ENCODE results near the gene RBP5. TPM values are rescaled to one million over a fixed set of nuclear protein-coding genes. Genes with fewer than 3 reads are reported as not detected.
A peak's percentile ranks its signal among the peaks of the same experiment; 100 is the strongest.

The RBP5 gene
- total and polyA plus RNA-seq, 10 of the 15 experiments (the other 5 are each of a cell fraction or from before 2014, with no cell fraction given): 0.11 to 1.1 (median 0.31) TPM; not detected in 4

DNA sequence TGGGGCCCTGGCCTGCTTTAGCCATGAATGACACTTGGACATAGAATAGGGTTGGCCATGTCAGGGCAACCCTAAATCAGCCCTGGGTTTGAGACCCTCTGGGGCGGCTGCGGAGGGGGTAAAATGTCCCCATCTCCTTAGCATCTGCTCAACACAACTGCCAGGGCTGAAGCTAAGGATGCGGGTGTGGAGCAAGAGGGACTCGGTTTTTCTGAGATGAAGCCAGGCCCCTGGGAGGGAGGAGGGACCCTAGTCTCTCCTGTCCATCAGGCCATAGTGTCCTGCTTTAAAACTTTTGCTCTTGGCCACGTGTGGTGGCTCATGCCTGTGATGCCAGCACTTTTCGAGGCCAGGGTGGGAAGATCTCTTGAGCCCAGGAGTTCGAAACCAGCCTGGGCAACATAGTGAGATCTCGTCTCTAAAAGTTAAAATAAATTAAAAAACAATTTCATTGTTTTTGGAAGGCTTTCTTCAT lies 35.7 kb downstream of the RBP5 start:
- ChIA-PET SMC1A (ENCODE audit: uncharacterized antibody, unreplicated experiment) (interaction anchor here (1.4 to 1.6 kb wide), 2 partner anchors 15 to 132 kb away, joined by 4 to 7 read pairs; no protein-coding TSS in a partner anchor), POLR2A (no interaction called here), CTCF (interaction anchor here (0.6 to 6.3 kb wide), 14 partner anchors 9 to 220 kb away, joined by 3 to 32 read pairs (median 4); partner anchors contain the start of genes C12orf57, C1RL, LPCAT3 and RNU7-1), RAD21 (ENCODE audit: unreplicated experiment) (interaction anchor here (1.4 kb wide), 2 partner anchors 15 to 149 kb away, joined by 4 read pairs; partner anchors contain the start of gene C12orf57)
- Histone ChIP-seq H2AFZ (ENCODE audit: control insufficient read depth, low read depth, low read length) (no peak overlapping the region), H3K27ac (ENCODE audit: control insufficient read depth, insufficient read depth) (no peak overlapping the region), H4K20me1 (ENCODE audit: control insufficient read depth, insufficient read depth) (no peaks in the 10 kb centered on the region), H3K4me1 (ENCODE audit: control insufficient read depth, insufficient read depth, low read length) (no peaks in the 10 kb centered on the region), H3K79me2 (ENCODE audit: control insufficient read depth, insufficient read depth, low read length) (no peaks in the 10 kb centered on the region), H3K9ac (ENCODE audit: control insufficient read depth, insufficient read depth, low read length) (no peak overlapping the region), H3K36me3 (ENCODE audit: control insufficient read depth in 2 of 2, insufficient read depth in 2 of 2, low read length in 1 of 2) (no peaks in the 10 kb centered on the region), H3K27me3 (replicated peaks in 1 of 2; ENCODE audit: control insufficient read depth in 2 of 2, insufficient read depth in 2 of 2, low read length in 1 of 2) (no peaks in the 10 kb centered on the region; a peak in 1 of 4 replicates), H3K4me2 (ENCODE audit: control insufficient read depth, insufficient read depth) (no peak overlapping the region), H3K9me3 (replicated peaks; ENCODE audit: control insufficient read depth, insufficient read depth, low read length) (no peaks in the 10 kb centered on the region), H3K4me3 (no peak overlapping the region)
- in situ Hi-C loops (cut with MboI): no loop called here
- ATAC-seq: peak; percentile 9; the same call in 2 of the 3 replicates
- no peak for TF ChIP-seq STAT3 (IDR thresholded peaks at IDR 0.05; ENCODE audit: low read depth, low read length)
- no peak for TF ChIP-seq RBBP5 (conservative IDR thresholded peaks at IDR 0.05)
- DNase-seq (ENCODE audit: low read depth, low spot score): no peak
- intact Hi-C loops (cut with micrococcal nuclease; ENCODE audit: unreplicated experiment): loop anchor here (1.0 to 5.0 kb wide), 4 partner anchors 76 to 171 kb away; partner anchors contain the start of genes C12orf57, EMG1, LPCAT3 and PHB2
- no TSS peak for BruUV-seq (replicated peaks)
- 64% methylated on average over 8 of the region's 8 CpGs for WGBS (ENCODE audit: insufficient coverage, insufficient replicate concordance, low lambda C conversion rate, missing lambda C conversion rate)
- no peak for FAIRE-seq

DNA sequence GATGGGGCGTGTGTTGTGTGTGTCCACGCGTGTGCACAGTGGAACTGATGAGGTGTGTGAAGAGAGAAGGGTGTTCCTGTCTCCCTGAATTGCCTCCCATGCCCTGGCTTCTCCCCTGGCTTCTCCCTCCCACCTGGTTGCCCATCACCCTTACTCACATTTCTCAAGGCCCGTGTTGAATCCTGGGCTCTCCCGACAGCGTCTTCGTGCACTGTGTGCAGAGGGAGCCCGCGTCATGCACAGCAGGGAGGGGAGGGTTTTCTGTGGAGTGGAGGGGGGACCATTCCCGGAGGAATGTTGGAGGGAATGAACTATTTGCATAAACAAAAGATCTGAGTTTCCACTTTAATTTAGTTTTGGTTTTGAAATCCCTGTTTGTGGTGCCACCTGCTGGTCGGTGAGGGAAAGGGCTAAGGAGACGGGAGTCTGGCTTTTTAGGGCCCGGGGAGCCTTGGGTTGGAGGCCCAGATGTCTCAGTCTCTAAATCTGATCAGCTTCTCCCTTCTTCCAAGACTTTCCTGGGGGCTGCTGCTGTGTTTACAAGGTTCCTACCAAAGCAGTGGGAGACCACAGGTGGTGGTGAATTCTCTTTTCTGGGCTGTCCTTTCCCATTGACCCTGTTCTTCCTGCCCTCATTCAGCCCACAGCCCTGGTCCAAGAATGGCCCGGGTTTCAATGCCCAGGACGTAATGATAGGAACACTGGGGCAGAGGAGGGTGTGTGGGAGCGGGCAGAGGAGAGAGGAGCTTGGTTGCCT lies 36.3 kb downstream of the RBP5 start, which contains the start of gene C1R:
C1R (minus strand) TSS at position 217 of the 757 bp plus-strand sequence; CDS start at position 160, 57 bp downstream.
- in situ Hi-C loops (cut with MboI) (no loop called here), intact Hi-C loops (cut with micrococcal nuclease; ENCODE audit: unreplicated experiment) (loop anchor here (1.0 to 5.0 kb wide), 4 partner anchors 75 to 170 kb away; partner anchors contain the start of genes C12orf57, EMG1, LPCAT3 and PHB2)
- H3K27me3 ChIP-seq (replicated peaks in 1 of 2; ENCODE audit: control insufficient read depth in 2 of 2, insufficient read depth in 2 of 2, low read length in 1 of 2): no peaks in the 10 kb centered on the region; a peak in 1 of 4 replicates
- H3K4me2 ChIP-seq (ENCODE audit: control insufficient read depth, insufficient read depth): peak within 1 kb of the TSS; percentile 92
- H4K20me1 ChIP-seq (ENCODE audit: control insufficient read depth, insufficient read depth): no peaks in the 10 kb centered on the region
- H3K27ac ChIP-seq (ENCODE audit: control insufficient read depth, insufficient read depth): no peak within 1 kb of the TSS; the same call in 1 of the 2 replicates
- no peaks in the 10 kb centered on the region for H3K36me3 ChIP-seq (ENCODE audit: control insufficient read depth in 2 of 2, insufficient read depth in 2 of 2, low read length in 1 of 2)
- peak within 1 kb of the TSS; percentile 74 for H3K9ac ChIP-seq (ENCODE audit: control insufficient read depth, insufficient read depth, low read length)
- BruUV-seq (replicated peaks): no TSS peak
- peak within 1 kb of the TSS; percentile 97 for H2AFZ ChIP-seq (ENCODE audit: control insufficient read depth, low read depth, low read length)
- ChIA-PET POLR2A (no interaction called here), SMC1A (ENCODE audit: uncharacterized antibody, unreplicated experiment) (interaction anchor here (1.4 kb wide), 1 partner anchor 15 kb away, joined by 7 read pairs; no protein-coding TSS in a partner anchor), CTCF (interaction anchor here (0.6 to 6.3 kb wide), 14 partner anchors 10 to 220 kb away, joined by 3 to 32 read pairs (median 4); partner anchors contain the start of genes C12orf57, C1RL, LPCAT3 and RNU7-1), RAD21 (ENCODE audit: unreplicated experiment) (no interaction called here)
- H3K4me3 ChIP-seq: peak within 1 kb of the TSS; percentile 72; the same call in 1 of the 2 replicates
- H3K9me3 ChIP-seq (replicated peaks; ENCODE audit: control insufficient read depth, insufficient read depth, low read length): no peaks in the 10 kb centered on the region
- H3K4me1 ChIP-seq (ENCODE audit: control insufficient read depth, insufficient read depth, low read length): no peaks in the 10 kb centered on the region
- H3K79me2 ChIP-seq (ENCODE audit: control insufficient read depth, insufficient read depth, low read length): no peaks in the 10 kb centered on the region
- peak; percentile 90 for ATAC-seq
- 36% methylated on average over 16 of the region's 16 CpGs for WGBS (ENCODE audit: insufficient coverage, insufficient replicate concordance, low lambda C conversion rate, missing lambda C conversion rate)
- no peak for DNase-seq (ENCODE audit: low read depth, low spot score)
- peak; percentile 96 for FAIRE-seq
- TF ChIP-seq, protein P1, sequence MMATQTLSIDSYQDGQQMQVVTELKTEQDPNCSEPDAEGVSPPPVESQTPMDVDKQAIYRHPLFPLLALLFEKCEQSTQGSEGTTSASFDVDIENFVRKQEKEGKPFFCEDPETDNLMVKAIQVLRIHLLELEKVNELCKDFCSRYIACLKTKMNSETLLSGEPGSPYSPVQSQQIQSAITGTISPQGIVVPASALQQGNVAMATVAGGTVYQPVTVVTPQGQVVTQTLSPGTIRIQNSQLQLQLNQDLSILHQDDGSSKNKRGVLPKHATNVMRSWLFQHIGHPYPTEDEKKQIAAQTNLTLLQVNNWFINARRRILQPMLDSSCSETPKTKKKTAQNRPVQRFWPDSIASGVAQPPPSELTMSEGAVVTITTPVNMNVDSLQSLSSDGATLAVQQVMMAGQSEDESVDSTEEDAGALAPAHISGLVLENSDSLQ (IDR thresholded peaks at IDR 0.05): no peak
- TF ChIP-seq, protein P2, sequence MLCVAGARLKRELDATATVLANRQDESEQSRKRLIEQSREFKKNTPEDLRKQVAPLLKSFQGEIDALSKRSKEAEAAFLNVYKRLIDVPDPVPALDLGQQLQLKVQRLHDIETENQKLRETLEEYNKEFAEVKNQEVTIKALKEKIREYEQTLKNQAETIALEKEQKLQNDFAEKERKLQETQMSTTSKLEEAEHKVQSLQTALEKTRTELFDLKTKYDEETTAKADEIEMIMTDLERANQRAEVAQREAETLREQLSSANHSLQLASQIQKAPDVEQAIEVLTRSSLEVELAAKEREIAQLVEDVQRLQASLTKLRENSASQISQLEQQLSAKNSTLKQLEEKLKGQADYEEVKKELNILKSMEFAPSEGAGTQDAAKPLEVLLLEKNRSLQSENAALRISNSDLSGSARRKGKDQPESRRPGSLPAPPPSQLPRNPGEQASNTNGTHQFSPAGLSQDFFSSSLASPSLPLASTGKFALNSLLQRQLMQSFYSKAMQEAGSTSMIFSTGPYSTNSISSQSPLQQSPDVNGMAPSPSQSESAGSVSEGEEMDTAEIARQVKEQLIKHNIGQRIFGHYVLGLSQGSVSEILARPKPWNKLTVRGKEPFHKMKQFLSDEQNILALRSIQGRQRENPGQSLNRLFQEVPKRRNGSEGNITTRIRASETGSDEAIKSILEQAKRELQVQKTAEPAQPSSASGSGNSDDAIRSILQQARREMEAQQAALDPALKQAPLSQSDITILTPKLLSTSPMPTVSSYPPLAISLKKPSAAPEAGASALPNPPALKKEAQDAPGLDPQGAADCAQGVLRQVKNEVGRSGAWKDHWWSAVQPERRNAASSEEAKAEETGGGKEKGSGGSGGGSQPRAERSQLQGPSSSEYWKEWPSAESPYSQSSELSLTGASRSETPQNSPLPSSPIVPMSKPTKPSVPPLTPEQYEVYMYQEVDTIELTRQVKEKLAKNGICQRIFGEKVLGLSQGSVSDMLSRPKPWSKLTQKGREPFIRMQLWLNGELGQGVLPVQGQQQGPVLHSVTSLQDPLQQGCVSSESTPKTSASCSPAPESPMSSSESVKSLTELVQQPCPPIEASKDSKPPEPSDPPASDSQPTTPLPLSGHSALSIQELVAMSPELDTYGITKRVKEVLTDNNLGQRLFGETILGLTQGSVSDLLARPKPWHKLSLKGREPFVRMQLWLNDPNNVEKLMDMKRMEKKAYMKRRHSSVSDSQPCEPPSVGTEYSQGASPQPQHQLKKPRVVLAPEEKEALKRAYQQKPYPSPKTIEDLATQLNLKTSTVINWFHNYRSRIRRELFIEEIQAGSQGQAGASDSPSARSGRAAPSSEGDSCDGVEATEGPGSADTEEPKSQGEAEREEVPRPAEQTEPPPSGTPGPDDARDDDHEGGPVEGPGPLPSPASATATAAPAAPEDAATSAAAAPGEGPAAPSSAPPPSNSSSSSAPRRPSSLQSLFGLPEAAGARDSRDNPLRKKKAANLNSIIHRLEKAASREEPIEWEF (IDR thresholded peaks at IDR 0.05; ENCODE audit: insufficient replicate concordance, low read depth, low read length): no peak
- TF ChIP-seq SIX5 (IDR thresholded peaks at IDR 0.05; ENCODE audit: low read depth, low read length, severe bottlenecking) (no peak), PML (IDR thresholded peaks at IDR 0.05; ENCODE audit: low read length) (no peak)
- TF ChIP-seq, protein P3, sequence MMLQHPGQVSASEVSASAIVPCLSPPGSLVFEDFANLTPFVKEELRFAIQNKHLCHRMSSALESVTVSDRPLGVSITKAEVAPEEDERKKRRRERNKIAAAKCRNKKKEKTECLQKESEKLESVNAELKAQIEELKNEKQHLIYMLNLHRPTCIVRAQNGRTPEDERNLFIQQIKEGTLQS (IDR thresholded peaks at IDR 0.05; ENCODE audit: borderline replicate concordance, extremely low read depth, low read depth, low read length): no peak
